Vagina (tissue), 2 donors: Measurements from ENCODE around the gene PODXL2. TPM values are rescaled to one million over a fixed set of nuclear protein-coding genes. Genes with fewer than 3 reads are reported as not detected.

Source experiments
- DNase-seq, 2 donors: peaks; one replicate each; pipeline ENCODE4 v3.0.0-alpha.2; 2017; ENCODE audit errors: extremely low spot score in 2 of 2
- H3K27ac ChIP-seq: fragments of 200-600 bp; sonication (generic); one replicate; pipeline ENCODE4 v1.5.1; 2019
- H3K27me3 ChIP-seq: fragments of 200-600 bp; sonication (generic); one replicate; pipeline ENCODE4 v1.5.1; 2019
- H3K36me3 ChIP-seq, 2 donors: fragments of 200-600 bp; sonication (generic); one replicate each; pipeline ENCODE4 v1.5.1; 2017 to 2019
- H3K4me1 ChIP-seq: fragments of 200-600 bp; sonication (generic); one replicate; pipeline ENCODE4 v1.5.1; 2019
- H3K4me3 ChIP-seq, 2 donors: fragments of 200-600 bp; sonication (generic); 1 replicate in 1 of 2; 2 replicates in 1 of 2; pipeline ENCODE4 v1.5.1; 2016 to 2019
- H3K9me3 ChIP-seq: fragments of 200-600 bp; sonication (generic); one replicate; pipeline ENCODE4 v1.5.1; 2019
- CTCF ChIP-seq, 3 experiments: fragments of 450-650 bp in 2 of 3; fragments of 200-600 bp in 1 of 3; sonication (generic) in 1 of 3; IDR thresholded peaks; one replicate each; pipeline ENCODE4 v1.5.1; 2017 to 2019; ENCODE audit warnings: antibody characterized with exemption in 3 of 3, mild to moderate bottlenecking in 2 of 3, moderate library complexity in 2 of 3
- POLR2A ChIP-seq, 2 donors: fragments of 450-650 bp; IDR thresholded peaks; one replicate each; pipeline ENCODE4 v1.6.1; 2017; ENCODE audit warnings: antibody characterized with exemption in 2 of 2, mild to moderate bottlenecking in 2 of 2, moderate library complexity in 2 of 2
- POLR2AphosphoS5 ChIP-seq, 2 donors: sonication (generic); formaldehyde crosslinking; IDR thresholded peaks; one replicate each; pipeline ENCODE4 v1.9.0; 2017; ENCODE audit warnings: antibody characterized with exemption in 2 of 2, mild to moderate bottlenecking in 2 of 2, low read depth in 1 of 2; ENCODE audit not compliant: insufficient read depth in 1 of 2
- intact Hi-C: fragments of 100-400 bp; cut with DNase I; formaldehyde crosslinking; loops from one replicate; pipeline ENCODE4 v1.15.1; 2023
- total RNA-seq: library from RNA; depleted of rRNA; stranded (reverse); fragments of >200 nt; gene quantifications from one replicate; pipeline ENCODE4 v1.2.3, GENCODE V29; 2016

PODXL2 gene
- total RNA-seq, 1 donor from 2014 or later = 2.9 TPM

GRCh38 chr3:127608362-127608718 is 20.6 kb upstream of the PODXL2 start:
- H3K36me3 ChIP-seq = peaks cover 0 to 3% of the 10 kb centered on the region in 2 donors
- no peak for TF ChIP-seq CTCF (IDR thresholded peaks at IDR 0.05)
- no peak for TF ChIP-seq POLR2A (IDR thresholded peaks at IDR 0.05)
- no peak for TF ChIP-seq POLR2AphosphoS5 (IDR thresholded peaks at IDR 0.05; ENCODE audit: insufficient read depth in 1 of 2, low read depth in 1 of 2)
- no peak overlapping the region for H3K4me3 ChIP-seq
- H3K27me3 ChIP-seq = no peaks in the 10 kb centered on the region
- no peaks in the 10 kb centered on the region for H3K4me1 ChIP-seq
- no peaks in the 10 kb centered on the region for H3K9me3 ChIP-seq
- H3K27ac ChIP-seq = no peak overlapping the region
- intact Hi-C loops = no loop called here
- no peak for DNase-seq

- TF ChIP-seq POLR2AphosphoS5 (IDR thresholded peaks at IDR 0.05; ENCODE audit: insufficient read depth in 1 of 2, low read depth in 1 of 2) = no peak
- no peak for TF ChIP-seq POLR2A (IDR thresholded peaks at IDR 0.05)
- no peak for TF ChIP-seq CTCF (IDR thresholded peaks at IDR 0.05)
- no peaks in the 10 kb centered on the region for H3K4me1 ChIP-seq
- no peaks in the 10 kb centered on the region for H3K27me3 ChIP-seq
- no peak overlapping the region for H3K4me3 ChIP-seq
- no peak overlapping the region for H3K27ac ChIP-seq
- H3K36me3 ChIP-seq = peaks cover 0 to 3% of the 10 kb centered on the region in 2 donors
- H3K9me3 ChIP-seq = no peaks in the 10 kb centered on the region
- no peak for DNase-seq
- intact Hi-C loops = no loop called here
These were observed 18.9 kb upstream of the PODXL2 start for GRCh38 chr3:127610105-127610504.

GRCh38 chr3:127611251-127611650 is 17.7 kb upstream of the PODXL2 start:
- peaks cover 0 to 3% of the 10 kb centered on the region in 2 donors for H3K36me3 ChIP-seq
- no peak overlapping the region for H3K27ac ChIP-seq
- no peak overlapping the region for H3K4me3 ChIP-seq
- DNase-seq = no peak
- TF ChIP-seq POLR2A (IDR thresholded peaks at IDR 0.05) = no peak
- no peak for TF ChIP-seq CTCF (IDR thresholded peaks at IDR 0.05)
- no peak for TF ChIP-seq POLR2AphosphoS5 (IDR thresholded peaks at IDR 0.05; ENCODE audit: insufficient read depth in 1 of 2, low read depth in 1 of 2)
- intact Hi-C loops = no loop called here
- H3K27me3 ChIP-seq = no peaks in the 10 kb centered on the region
- H3K4me1 ChIP-seq = no peaks in the 10 kb centered on the region
- H3K9me3 ChIP-seq = no peaks in the 10 kb centered on the region

GRCh38 chr3:127612966-127613365 is 16.0 kb upstream of the PODXL2 start:
- Histone ChIP-seq H3K4me1 (no peaks in the 10 kb centered on the region), H3K9me3 (no peaks in the 10 kb centered on the region), H3K36me3 (no peaks in the 10 kb centered on the region), H3K27ac (no peak overlapping the region), H3K4me3 (no peak overlapping the region), H3K27me3 (no peaks in the 10 kb centered on the region)
- TF ChIP-seq CTCF (IDR thresholded peaks at IDR 0.05) (no peak), POLR2A (IDR thresholded peaks at IDR 0.05) (no peak), POLR2AphosphoS5 (IDR thresholded peaks at IDR 0.05; ENCODE audit: insufficient read depth in 1 of 2, low read depth in 1 of 2) (no peak)
- intact Hi-C loops = no loop called here
- no peak for DNase-seq

- DNase-seq = no peak
- no peaks in the 10 kb centered on the region for H3K9me3 ChIP-seq
- intact Hi-C loops = no loop called here
- TF ChIP-seq POLR2AphosphoS5 (IDR thresholded peaks at IDR 0.05; ENCODE audit: insufficient read depth in 1 of 2, low read depth in 1 of 2) (no peak), POLR2A (IDR thresholded peaks at IDR 0.05) (no peak), CTCF (IDR thresholded peaks at IDR 0.05) (no peak)
- no peak overlapping the region for H3K27ac ChIP-seq
- H3K4me3 ChIP-seq = no peak overlapping the region
- H3K4me1 ChIP-seq = no peaks in the 10 kb centered on the region
- no peaks in the 10 kb centered on the region for H3K27me3 ChIP-seq
- peaks cover 0 to 2% of the 10 kb centered on the region in 2 donors for H3K36me3 ChIP-seq
These were observed 15.6 kb upstream of the PODXL2 start for GRCh38 chr3:127613406-127613805.
